ENCODE measurements around the gene NDFIP2. TPM values are rescaled to one million over a fixed set of nuclear protein-coding genes. Genes with fewer than 3 reads are reported as not detected.

The NDFIP2 gene
- total RNA-seq, 1 experiment from 2014 or later = 31.0 TPM

GRCh38 chr13:79528759-79529191 lies 47.8 kb downstream of the NDFIP2 start:
- Histone ChIP-seq H3K4me1 (ENCODE audit: insufficient read depth, low read length) (no peaks in the 10 kb centered on the region; the same call in 1 of the 2 replicates), H2BK12ac (ENCODE audit: insufficient read length, low read depth, low read length) (no peak overlapping the region), H2BK120ac (ENCODE audit: low read depth, low read length, poor library complexity, severe bottlenecking) (no peak overlapping the region), H4K5ac (ENCODE audit: insufficient read length, low read depth, low read length) (no peak overlapping the region), H2BK5ac (ENCODE audit: insufficient read length, low read length) (no peak overlapping the region), H3K79me2 (ENCODE audit: insufficient read depth, low read length) (no peaks in the 10 kb centered on the region), H2BK15ac (ENCODE audit: low read depth, low read length) (no peak overlapping the region), H3K27me3 (ENCODE audit: insufficient read depth, low read length) (no peaks in the 10 kb centered on the region), H3K14ac (ENCODE audit: insufficient read depth, low read length) (no peak overlapping the region), H3K9me3 (ENCODE audit: control insufficient read depth, low read depth, low read length) (no peaks in the 10 kb centered on the region), H2AK5ac (ENCODE audit: insufficient read length, low read length) (no peak overlapping the region), H2AFZ (ENCODE audit: low read length) (no peak overlapping the region), H2BK20ac (ENCODE audit: low read depth, low read length, poor library complexity, severe bottlenecking) (no peak overlapping the region), H3K18ac (ENCODE audit: insufficient read length, low read depth, low read length) (no peak overlapping the region), H3K23me2 (ENCODE audit: insufficient read length, low read depth, low read length, poor library complexity, severe bottlenecking) (no peaks in the 10 kb centered on the region), H4K8ac (replicated peaks; ENCODE audit: insufficient read length, low read depth, low read length) (no peak overlapping the region), H3K4ac (ENCODE audit: low read depth, low read length) (no peak overlapping the region), H4K20me1 (ENCODE audit: control insufficient read depth, insufficient read depth, insufficient read length) (no peaks in the 10 kb centered on the region), H3K4me2 (ENCODE audit: insufficient read depth, insufficient read length, low read length) (no peak overlapping the region), H3K79me1 (ENCODE audit: insufficient read depth, low read depth, low read length, poor library complexity, severe bottlenecking) (no peaks in the 10 kb centered on the region), H3K56ac (ENCODE audit: insufficient read length, low read depth, low read length) (no peak overlapping the region), H3K9ac (ENCODE audit: extremely low read depth, insufficient read length, low read length) (no peak overlapping the region), H3K23ac (ENCODE audit: insufficient read length, low read depth, low read length) (no peak overlapping the region), H4K91ac (ENCODE audit: insufficient read length, low read depth, low read length) (no peak overlapping the region), H3K27ac (ENCODE audit: insufficient read length, low read depth, low read length) (no peak overlapping the region), H3T11ph (ENCODE audit: low read length) (no peak overlapping the region)
- H3K4me3 Mint-ChIP-seq = no peak overlapping the region
- H3K27ac Mint-ChIP-seq = no peak overlapping the region
- peaks cover 12% of the 10 kb centered on the region in 2 experiments for H3K4me1 Mint-ChIP-seq
- H3K9me3 Mint-ChIP-seq = no peaks in the 10 kb centered on the region
- no peaks in the 10 kb centered on the region for H3K36me3 Mint-ChIP-seq (ENCODE audit: insufficient read depth in 1 of 3, low read depth in 3 of 3)
- no peak for TF ChIP-seq CTCF (conservative IDR thresholded peaks at IDR 0.05)
- no peaks in the 10 kb centered on the region for H3K27me3 Mint-ChIP-seq (ENCODE audit: low read depth)
- no peak for DNase-seq
- WGBS (ENCODE audit: extremely low coverage, insufficient read length, low lambda C conversion rate) = no CpG with 5 or more reads among the region's 2 CpGs

All from H9 (cell line).